GM19463 (cell line): ENCODE data around the gene DNAH8.

Source experiments
- ATAC-seq: cut with Tn5 transposase; IDR thresholded peaks from one replicate; pipeline ENCODE4 v1.9.1; 2021; ENCODE audit warnings: mild to moderate bottlenecking, moderate library complexity; ENCODE audit not compliant: unreplicated experiment

The DNAH8 gene

GRCh38 chr6:38955861-38956260, 240.8 kb downstream of the DNAH8 start:
- no peak for ATAC-seq

- ATAC-seq, result no peak
Measured at GRCh38 chr6:38957426-38957825, 242.3 kb downstream of the DNAH8 start.

DNA sequence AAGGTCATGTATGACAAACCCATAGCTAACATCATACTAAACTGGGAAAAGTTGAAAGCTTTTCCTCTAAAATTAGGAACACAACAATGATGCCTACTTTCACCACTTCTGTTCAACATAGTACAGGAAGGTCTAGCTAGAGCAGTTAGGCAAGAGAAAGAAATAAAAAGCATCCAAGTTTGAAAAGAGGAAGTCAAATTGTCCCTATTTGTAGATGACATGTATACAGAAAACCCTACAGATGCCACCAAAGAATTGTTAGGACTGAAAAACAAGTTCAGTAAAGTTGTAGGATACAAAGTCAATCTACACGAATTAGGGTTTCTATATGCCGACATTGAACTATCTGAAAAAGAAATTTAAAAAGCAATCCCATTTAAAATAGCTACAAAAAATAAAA, 244.0 kb downstream of the DNAH8 start:
- no peak for ATAC-seq

GRCh38 chr6:38968702-38969149, 253.6 kb downstream of the DNAH8 start:
- ATAC-seq, result no peak

GRCh38 chr6:38973178-38974057, 258.3 kb downstream of the DNAH8 start:
- no peak for ATAC-seq

DNA sequence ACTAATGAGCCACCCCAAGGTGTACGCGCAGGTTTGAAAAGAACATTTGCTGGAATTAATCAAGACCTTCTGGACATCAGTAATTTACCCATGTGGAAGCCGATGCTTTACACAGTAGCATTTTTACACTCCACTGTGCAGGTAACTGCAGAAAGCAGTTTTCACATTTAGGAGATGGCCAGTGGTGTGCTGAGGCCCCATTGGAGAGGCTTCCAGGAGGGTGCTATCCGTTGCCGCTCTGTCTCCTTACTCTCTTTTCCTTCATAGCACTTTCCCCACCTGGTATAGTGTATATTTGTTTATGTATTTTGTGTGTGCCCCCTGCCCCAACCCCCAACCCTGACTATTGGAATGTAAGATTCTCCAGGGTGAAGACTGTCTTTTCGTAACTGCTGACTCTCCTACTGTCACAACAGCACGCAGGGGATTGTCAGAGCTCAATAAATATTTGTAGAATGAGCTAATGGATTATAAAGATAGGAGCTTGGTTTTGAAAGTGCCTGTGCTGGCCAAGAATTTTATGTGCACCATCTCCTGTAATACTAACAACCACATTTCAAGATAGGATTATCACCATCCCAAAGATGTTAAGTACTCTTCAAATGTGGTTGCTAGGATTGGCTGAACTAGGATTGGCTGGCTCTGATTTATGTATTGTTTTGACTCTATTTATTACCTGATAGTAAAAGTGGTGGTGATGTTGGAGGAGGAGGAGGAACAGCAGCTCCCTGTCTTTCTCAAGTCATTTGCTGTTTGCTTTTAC, 259.5 kb downstream of the DNAH8 start:
- no peak for ATAC-seq

GRCh38 chr6:38975621-38976049, 260.5 kb downstream of the DNAH8 start:
- no peak for ATAC-seq

GRCh38 chr6:38976051-38976450, 260.9 kb downstream of the DNAH8 start:
- no peak for ATAC-seq

GRCh38 chr6:38976801-38977500, 261.8 kb downstream of the DNAH8 start:
- ATAC-seq, result no peak

DNA sequence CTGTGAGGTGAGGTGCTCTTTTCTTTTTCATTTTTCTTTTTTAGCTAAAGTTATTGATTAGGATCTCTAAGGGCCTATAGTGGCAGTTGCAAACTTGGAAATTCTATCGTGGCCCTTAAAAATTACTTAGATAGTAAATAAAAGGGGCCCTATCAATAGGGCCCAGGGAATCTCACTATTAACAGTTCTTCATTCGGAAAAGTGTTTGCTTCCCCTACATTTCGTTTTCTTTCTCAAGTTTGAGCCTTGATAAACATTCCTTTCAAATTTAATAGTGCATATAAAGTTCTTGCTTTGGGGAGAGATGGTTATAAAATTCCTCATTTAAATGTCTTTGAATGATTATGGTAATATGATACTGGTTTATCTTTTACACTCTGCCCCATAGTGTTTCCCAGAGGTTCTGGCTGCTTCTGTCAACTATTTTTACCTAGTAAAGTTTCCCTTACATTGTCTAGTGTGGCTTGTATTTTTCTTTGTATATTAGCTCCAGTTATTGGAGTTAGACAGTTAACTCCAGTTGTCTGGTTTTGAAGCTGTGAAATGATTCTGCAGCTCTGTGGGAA, 263.1 kb downstream of the DNAH8 start:
- ATAC-seq, result no peak

GRCh38 chr6:38982470-38982869, 267.4 kb downstream of the DNAH8 start:
- no peak for ATAC-seq

- no peak for ATAC-seq
Measured at GRCh38 chr6:38984723-38985122, 269.6 kb downstream of the DNAH8 start.

DNA sequence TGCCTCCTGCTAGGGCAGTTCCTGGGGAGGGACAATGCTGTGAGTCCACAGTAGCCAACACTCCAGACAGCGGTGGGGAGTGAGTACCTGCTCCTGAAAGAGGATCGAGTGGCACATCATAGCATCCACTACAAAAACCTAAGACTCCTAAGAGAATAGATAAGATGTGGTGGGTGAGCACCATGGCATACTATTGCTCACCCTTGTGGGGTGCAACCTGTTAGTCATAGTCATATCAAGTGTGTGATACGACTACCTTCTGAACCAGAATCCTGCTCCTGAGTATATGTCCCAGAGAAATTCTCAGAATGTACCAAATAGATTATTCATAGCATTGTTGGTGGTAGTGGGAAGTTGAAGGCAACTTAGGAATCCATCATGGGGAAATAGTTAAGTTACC, 270.7 kb downstream of the DNAH8 start:
- ATAC-seq, result no peak

DNA sequence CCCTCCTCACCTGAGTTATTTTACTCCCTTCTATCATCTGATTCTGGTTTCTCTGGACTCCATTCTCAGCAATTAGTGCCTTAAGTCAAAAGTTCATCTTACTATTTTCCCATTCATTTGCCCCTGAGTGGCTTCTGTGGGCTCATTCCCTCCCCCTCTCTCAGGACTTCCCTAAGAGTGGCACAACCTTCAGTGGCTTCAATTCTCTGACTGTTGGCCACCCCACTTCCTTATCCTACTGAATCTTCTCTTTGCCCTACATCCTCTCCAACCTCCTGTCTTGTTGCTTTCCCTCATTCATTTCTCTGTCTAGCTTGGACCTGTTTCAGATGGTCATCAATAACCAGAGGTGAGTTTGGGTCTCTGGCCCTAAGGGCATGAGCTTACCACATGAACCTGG, 272.4 kb downstream of the DNAH8 start:
- ATAC-seq, result no peak

DNA sequence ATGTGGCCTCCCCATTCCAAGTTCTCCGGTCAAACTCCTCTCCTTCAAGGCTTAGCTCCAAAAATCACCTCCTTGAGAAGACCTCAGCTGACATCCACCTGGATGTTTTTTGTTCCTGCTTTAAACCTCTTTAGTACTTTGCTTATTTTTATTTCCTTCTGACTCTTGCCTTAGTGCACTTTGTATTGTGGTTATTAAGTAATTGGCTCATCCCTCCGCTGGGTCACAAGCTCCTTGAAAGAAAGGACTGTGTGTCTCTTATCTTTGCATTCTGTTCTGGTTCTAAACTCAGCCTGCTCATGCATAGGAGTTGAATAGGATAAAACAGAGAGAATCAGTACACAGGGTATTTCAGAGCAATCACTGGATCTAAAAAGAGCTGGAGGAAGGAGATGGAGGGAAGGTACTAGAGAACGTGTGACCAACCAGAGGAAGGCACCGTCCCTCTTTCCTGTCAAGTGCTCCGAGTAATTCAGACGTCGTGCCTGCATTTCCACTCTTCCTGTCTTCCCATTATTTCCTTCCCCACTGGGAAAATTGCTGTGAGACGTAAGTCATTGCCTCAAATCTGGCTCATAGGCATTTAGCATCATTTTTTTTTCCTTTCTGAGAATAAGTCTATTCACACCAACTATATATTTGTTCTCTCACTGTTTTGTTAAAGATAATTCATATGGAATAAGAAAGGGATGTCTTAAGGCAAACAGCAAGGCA, 273.8 kb downstream of the DNAH8 start:
- ATAC-seq, result no peak

DNA sequence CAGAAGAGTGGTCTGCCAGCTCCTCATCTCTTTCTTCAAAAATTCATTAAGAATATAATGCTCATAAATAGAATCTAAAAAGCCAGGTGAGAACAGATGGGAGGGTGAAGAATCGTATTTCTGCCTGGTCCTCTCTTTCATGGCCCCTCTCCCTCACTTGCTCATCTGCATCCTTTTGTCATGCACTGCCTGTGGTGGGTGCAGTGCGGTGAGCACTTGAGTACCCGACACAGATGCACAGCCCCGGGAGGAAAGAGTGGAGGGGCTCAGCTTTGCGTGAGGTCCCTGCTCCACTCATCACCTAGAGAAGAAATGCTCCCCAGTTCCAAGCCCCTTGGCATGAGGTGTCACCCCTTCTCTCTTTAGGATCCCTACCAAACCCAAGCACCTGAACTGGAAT, 275.4 kb downstream of the DNAH8 start:
- ATAC-seq, result no peak

- no peak for ATAC-seq
Measured at GRCh38 chr6:38996676-38997075, 281.6 kb downstream of the DNAH8 start.

DNA sequence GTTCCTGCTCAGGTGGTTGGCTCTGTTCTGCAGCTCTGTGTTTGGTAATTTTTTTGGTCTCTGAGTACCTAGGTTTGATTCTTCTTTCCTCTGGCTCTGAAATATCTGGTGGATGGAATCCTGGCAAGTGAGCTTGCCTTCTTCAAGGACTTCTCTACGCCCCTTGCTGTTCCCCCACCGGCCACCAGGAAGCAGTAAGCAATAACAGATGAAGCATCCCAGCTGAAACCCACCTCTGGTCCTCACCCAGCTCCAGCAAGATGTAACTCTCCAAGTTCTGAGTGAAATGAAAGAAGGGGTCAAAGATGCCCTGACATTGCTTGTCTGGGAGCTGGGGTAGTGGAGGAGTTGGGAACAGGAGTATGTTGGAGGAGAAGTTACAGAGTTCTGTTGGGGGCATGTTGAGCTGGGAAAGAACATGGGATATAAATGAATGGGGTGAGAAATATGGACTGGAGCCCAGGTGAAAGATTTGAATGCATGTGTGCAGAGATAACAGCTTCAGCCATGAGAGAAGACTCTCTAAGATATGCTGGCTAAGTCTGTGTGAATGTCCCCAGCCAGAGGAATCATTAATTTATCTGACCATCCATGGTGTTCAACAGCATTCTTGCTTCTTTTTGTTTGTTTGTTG, 282.1 kb downstream of the DNAH8 start:
- no peak for ATAC-seq

GRCh38 chr6:39003072-39003471, 288.0 kb downstream of the DNAH8 start:
- ATAC-seq, result no peak

DNA sequence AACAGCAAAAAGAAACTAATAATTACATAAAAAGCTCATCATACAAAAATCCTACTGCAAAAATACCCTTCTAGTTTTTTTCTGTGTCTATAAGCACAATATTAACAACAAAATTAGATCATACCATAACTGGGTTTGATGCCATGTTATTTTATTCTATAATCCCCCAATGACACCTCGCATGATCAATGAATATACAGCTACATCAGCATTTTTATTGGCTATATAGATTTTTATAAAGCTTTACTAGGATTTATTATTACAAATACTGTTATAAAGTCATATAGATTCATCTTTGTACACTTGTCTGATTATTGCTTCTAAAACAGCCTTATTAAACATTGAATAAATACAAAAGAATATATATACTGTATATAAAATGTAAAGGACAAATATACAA, 288.4 kb downstream of the DNAH8 start:
- no peak for ATAC-seq
